ENCODE measurements around the gene NEB.

- TF ChIP-seq GATA2 (IDR thresholded peaks at IDR 0.05; ENCODE audit: low read depth, low read length), result no peak
- TF ChIP-seq GATA3 (IDR thresholded peaks at IDR 0.05; ENCODE audit: low read depth, low read length), result no peak
Measured at GRCh38 chr2:151522556-151522955, 211.7 kb downstream of the NEB start.

All from SH-SY5Y (cell line).